Panc1 (cell line): ENCODE measurements around the gene JMJD1C.

Experiments used
- POLR2AphosphoS5 ChIP-seq: IDR thresholded peaks from 2 replicates; pipeline ENCODE4 v1.6.1; 2012; ENCODE audit warnings: mild to moderate bottlenecking, low read depth, low read length, moderate library complexity
- SIN3A ChIP-seq: IDR thresholded peaks from 2 replicates; pipeline ENCODE4 v1.6.1; 2012; ENCODE audit warnings: low read depth, mild to moderate bottlenecking, low read length, moderate library complexity, borderline replicate concordance; ENCODE audit not compliant: insufficient read depth
- TCF7L2 ChIP-seq: IDR thresholded peaks from 2 replicates; pipeline ENCODE4 v1.6.1; 2011; ENCODE audit warnings: mild to moderate bottlenecking, low read depth, low read length, inconsistent platforms
- TF ChIP-seq, protein P1 (sequence below): fragments of 450-650 bp; IDR thresholded peaks from 2 replicates; pipeline ENCODE4 v1.5.1; 2017; ENCODE audit warnings: mild to moderate bottlenecking

DNA sequence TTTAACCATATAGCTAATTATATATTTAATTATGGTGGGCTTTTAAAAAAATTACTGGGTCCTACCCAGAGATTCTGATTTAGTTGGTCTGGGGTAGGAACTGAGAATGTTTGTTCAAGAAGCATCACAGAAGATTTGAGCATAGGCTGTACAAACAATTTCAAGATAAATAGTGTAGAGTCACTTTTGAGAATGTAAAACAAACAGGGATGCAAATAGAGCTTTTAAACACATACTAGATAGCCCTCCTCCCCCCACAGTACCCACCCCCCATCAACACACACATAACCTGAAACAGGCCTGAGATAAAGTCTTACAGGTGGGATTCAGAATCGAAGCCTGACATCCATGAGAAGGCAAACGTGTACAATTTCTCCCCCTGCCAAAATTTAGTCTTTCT, 39.8 kb upstream of the JMJD1C start:
- TF ChIP-seq, protein P1, sequence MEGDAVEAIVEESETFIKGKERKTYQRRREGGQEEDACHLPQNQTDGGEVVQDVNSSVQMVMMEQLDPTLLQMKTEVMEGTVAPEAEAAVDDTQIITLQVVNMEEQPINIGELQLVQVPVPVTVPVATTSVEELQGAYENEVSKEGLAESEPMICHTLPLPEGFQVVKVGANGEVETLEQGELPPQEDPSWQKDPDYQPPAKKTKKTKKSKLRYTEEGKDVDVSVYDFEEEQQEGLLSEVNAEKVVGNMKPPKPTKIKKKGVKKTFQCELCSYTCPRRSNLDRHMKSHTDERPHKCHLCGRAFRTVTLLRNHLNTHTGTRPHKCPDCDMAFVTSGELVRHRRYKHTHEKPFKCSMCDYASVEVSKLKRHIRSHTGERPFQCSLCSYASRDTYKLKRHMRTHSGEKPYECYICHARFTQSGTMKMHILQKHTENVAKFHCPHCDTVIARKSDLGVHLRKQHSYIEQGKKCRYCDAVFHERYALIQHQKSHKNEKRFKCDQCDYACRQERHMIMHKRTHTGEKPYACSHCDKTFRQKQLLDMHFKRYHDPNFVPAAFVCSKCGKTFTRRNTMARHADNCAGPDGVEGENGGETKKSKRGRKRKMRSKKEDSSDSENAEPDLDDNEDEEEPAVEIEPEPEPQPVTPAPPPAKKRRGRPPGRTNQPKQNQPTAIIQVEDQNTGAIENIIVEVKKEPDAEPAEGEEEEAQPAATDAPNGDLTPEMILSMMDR: no peak
- no peak for TF ChIP-seq TCF7L2
- TF ChIP-seq POLR2AphosphoS5: no peak
- no peak for TF ChIP-seq SIN3A
